Measurements from ENCODE around the gene TGIF2.

Gene TGIF2

GRCh38 chr20:36573103-36573797, at the start of gene TGIF2:
TSS of gene TGIF2 (plus strand) at chr20:36573597. CDS start at chr20:36578775, 5,178 bp downstream.
- DNase-seq = peak; percentile 92

- no peak for DNase-seq
Measured at GRCh38 chr20:36525620-36526365, 47.6 kb upstream of the TGIF2 start.

- DNase-seq = no peak
Measured at GRCh38 chr20:36526521-36527011, 46.8 kb upstream of the TGIF2 start.

- DNase-seq = no peak
Measured at GRCh38 chr20:36527331-36528125, 45.9 kb upstream of the TGIF2 start.

GRCh38 chr20:36528176-36528874, 45.1 kb upstream of the TGIF2 start:
- DNase-seq = no peak

- DNase-seq = no peak
Measured at GRCh38 chr20:36528875-36529417, 44.5 kb upstream of the TGIF2 start.

- no peak for DNase-seq
Measured at GRCh38 chr20:36532388-36532787, 41.0 kb upstream of the TGIF2 start.

- DNase-seq = no peak
Measured at GRCh38 chr20:36532822-36533221, 40.6 kb upstream of the TGIF2 start.

GRCh38 chr20:36538026-36538722, 35.2 kb upstream of the TGIF2 start:
- no peak for DNase-seq

- DNase-seq = no peak
Measured at GRCh38 chr20:36540551-36541211, 32.7 kb upstream of the TGIF2 start.

- DNase-seq = no peak
Measured at GRCh38 chr20:36541227-36541767, 32.1 kb upstream of the TGIF2 start, which contains the start of gene MYL9. TSS of gene MYL9 (plus strand) at chr20:36541519. CDS start at chr20:36544885, 3,366 bp downstream.

- DNase-seq = no peak
Measured at GRCh38 chr20:36541768-36542488, 31.5 kb upstream of the TGIF2 start.

GRCh38 chr20:36542516-36543183, 30.7 kb upstream of the TGIF2 start:
- no peak for DNase-seq

GRCh38 chr20:36543184-36544133, 29.9 kb upstream of the TGIF2 start:
- no peak for DNase-seq

GRCh38 chr20:36544134-36545018, 29.0 kb upstream of the TGIF2 start:
- no peak for DNase-seq

GRCh38 chr20:36546111-36546736, 27.2 kb upstream of the TGIF2 start:
- DNase-seq = no peak
